Spleen (tissue), 11 donors: ENCODE data around the gene CAMTA1. TPM values are rescaled to one million over a fixed set of nuclear protein-coding genes. Genes with fewer than 3 reads are reported as not detected.

Source experiments
- DNase-seq: peaks from one replicate; pipeline ENCODE4 v3.0.0-alpha.2; 2020
- H3K27ac ChIP-seq, 8 donors: fragments of 200-600 bp; sonication (generic) in 7 of 8; 1 replicate in 4 of 8; 2 replicates in 4 of 8; pipeline versions ENCODE4 v1.5.0 to v1.8.0; 2016 to 2021; ENCODE audit warnings: inconsistent platforms in 4 of 8, mild to moderate bottlenecking in 4 of 8, moderate library complexity in 1 of 8
- H3K27me3 ChIP-seq, 7 donors: fragments of 200-600 bp; sonication (generic) in 6 of 7; replicated peaks in 1 of 7; 1 replicate in 4 of 7; 2 replicates in 3 of 7; pipeline versions ENCODE4 v1.5.0 to v1.8.0; 2016 to 2021; ENCODE audit warnings: inconsistent platforms in 3 of 7, mild to moderate bottlenecking in 1 of 7
- H3K36me3 ChIP-seq, 6 donors: fragments of 200-600 bp; sonication (generic) in 5 of 6; 1 replicate in 4 of 6; 2 replicates in 2 of 6; pipeline versions ENCODE4 v1.5.0 to v1.8.0; 2016 to 2021; ENCODE audit warnings: inconsistent platforms in 2 of 6
- H3K4me1 ChIP-seq, 6 donors: fragments of 200-600 bp; sonication (generic) in 5 of 6; 1 replicate in 3 of 6; 2 replicates in 3 of 6; pipeline versions ENCODE4 v1.5.0 to v1.8.0; 2016 to 2021; ENCODE audit warnings: inconsistent platforms in 3 of 6
- H3K4me3 ChIP-seq, 8 donors: fragments of 200-600 bp; sonication (generic) in 7 of 8; 1 replicate in 4 of 8; 2 replicates in 4 of 8; pipeline versions ENCODE4 v1.5.0 to v1.8.0; 2016 to 2021; ENCODE audit warnings: inconsistent platforms in 4 of 8, mild to moderate bottlenecking in 4 of 8, moderate library complexity in 2 of 8
- H3K9me3 ChIP-seq, 8 donors: fragments of 200-600 bp; sonication (generic) in 7 of 8; 1 replicate in 4 of 8; 2 replicates in 4 of 8; pipeline versions ENCODE4 v1.5.0 to v1.8.0; 2016 to 2021; ENCODE audit warnings: inconsistent platforms in 4 of 8
- POLR2A ChIP-seq, 3 donors: fragments of 450-650 bp; IDR thresholded peaks; one replicate each; pipeline ENCODE4 v1.5.1; 2017; ENCODE audit warnings: antibody characterized with exemption in 3 of 3, mild to moderate bottlenecking in 1 of 3
- POLR2AphosphoS5 ChIP-seq, 3 donors: sonication (generic); formaldehyde crosslinking; IDR thresholded peaks; one replicate each; pipeline ENCODE4 v1.5.1; 2017; ENCODE audit warnings: antibody characterized with exemption in 3 of 3
- WGBS, 5 donors: extraction: QIAGEN DNeasy Blood & Tissue Kit in 3 of 5; methylation state at CpG; one replicate each; pipeline versions ENCODE4 v1.1.5 to v1.1.7; 2013 to 2018; 5-methylcytosine and 5-hydroxymethylcytosine counted together
- intact Hi-C: fragments of 100-400 bp; cut with DNase I; formaldehyde crosslinking; loops from one replicate; pipeline ENCODE4 v1.15.0; 2023; ENCODE audit warnings: low total_unique reads
- polyA plus RNA-seq, 3 donors: library from polyadenylated mRNA; stranded (reverse); fragments of 200-250 nt; gene quantifications; one replicate each; pipeline ENCODE4 v1.2.1, GENCODE V29; 2013
- total RNA-seq, 7 donors: library from RNA; depleted of rRNA in 3 of 7; stranded (reverse); fragments of >200 nt in 3 of 7; fragmentation: NEBNext Ultra II Directional in 4 of 7; extraction: Animal tissue kit (Norgen Biotek cat#: 25700) in 4 of 7; gene quantifications; one replicate each; pipeline versions ENCODE4 v1.1.0 to v1.2.1, GENCODE V29; 2016 to 2021
- TF ChIP-seq, protein P1 (sequence below), 11 experiments: fragments of 200-600 bp in 7 of 11; fragments of 450-650 bp in 4 of 11; sonication (generic) in 4 of 11; IDR thresholded peaks in 8 of 11; conservative IDR thresholded peaks in 3 of 11; 1 replicate in 7 of 11; 2 replicates in 4 of 11; pipeline versions ENCODE4 v1.4.0 to v1.8.0; 2016 to 2021; ENCODE audit warnings: antibody characterized with exemption in 11 of 11, inconsistent platforms in 4 of 11, mild to moderate bottlenecking in 1 of 11
- donor health status: healthy with polysubstance abuse.
- donor health status: DM: no; HTN: no; CAD: no; lungs with moderate emphysema.
- donor health status: DM: no; HTN: no; CAD: no.
- donor health status: Bipolar disorder and iron deficiency.
- donor health status: healthy.
- donor health status: DM: no; HTN: no; CAD: no.
- donor health status: DM: yes; HTN: yes; CAD: no.

The CAMTA1 gene
- total and polyA plus RNA-seq, 10 donors, result 53.0 to 106 (median 77.3) TPM

GRCh38 chr1:7579831-7580804, 794.9 kb downstream of the CAMTA1 start:
- TF ChIP-seq POLR2A (IDR thresholded peaks at IDR 0.05) (no peak), POLR2AphosphoS5 (IDR thresholded peaks at IDR 0.05) (no peak)
- TF ChIP-seq, protein P1, sequence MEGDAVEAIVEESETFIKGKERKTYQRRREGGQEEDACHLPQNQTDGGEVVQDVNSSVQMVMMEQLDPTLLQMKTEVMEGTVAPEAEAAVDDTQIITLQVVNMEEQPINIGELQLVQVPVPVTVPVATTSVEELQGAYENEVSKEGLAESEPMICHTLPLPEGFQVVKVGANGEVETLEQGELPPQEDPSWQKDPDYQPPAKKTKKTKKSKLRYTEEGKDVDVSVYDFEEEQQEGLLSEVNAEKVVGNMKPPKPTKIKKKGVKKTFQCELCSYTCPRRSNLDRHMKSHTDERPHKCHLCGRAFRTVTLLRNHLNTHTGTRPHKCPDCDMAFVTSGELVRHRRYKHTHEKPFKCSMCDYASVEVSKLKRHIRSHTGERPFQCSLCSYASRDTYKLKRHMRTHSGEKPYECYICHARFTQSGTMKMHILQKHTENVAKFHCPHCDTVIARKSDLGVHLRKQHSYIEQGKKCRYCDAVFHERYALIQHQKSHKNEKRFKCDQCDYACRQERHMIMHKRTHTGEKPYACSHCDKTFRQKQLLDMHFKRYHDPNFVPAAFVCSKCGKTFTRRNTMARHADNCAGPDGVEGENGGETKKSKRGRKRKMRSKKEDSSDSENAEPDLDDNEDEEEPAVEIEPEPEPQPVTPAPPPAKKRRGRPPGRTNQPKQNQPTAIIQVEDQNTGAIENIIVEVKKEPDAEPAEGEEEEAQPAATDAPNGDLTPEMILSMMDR (IDR thresholded peaks at IDR 0.05 in 8 of 11, conservative IDR thresholded peaks at IDR 0.05 in 3 of 11), result no peak
- Histone ChIP-seq H3K4me3 (no peak overlapping the region), H3K27ac (no peak overlapping the region), H3K27me3 (peaks cover 0 to 21% (median 0%) of the 10 kb centered on the region in 7 donors), H3K36me3 (no peaks in the 10 kb centered on the region), H3K9me3 (no peaks in the 10 kb centered on the region), H3K4me1 (no peaks in the 10 kb centered on the region)
- peak; percentile 37 for DNase-seq
- 83 to 87% (median 87%) methylated on average over 12 to 18 of the region's 18 CpGs for WGBS, 5 donors
- intact Hi-C loops, result no loop called here

GRCh38 chr1:7580923-7581753, 795.9 kb downstream of the CAMTA1 start:
- Histone ChIP-seq H3K9me3 (no peaks in the 10 kb centered on the region), H3K27me3 (peaks cover 0 to 21% (median 0%) of the 10 kb centered on the region in 7 donors), H3K36me3 (no peaks in the 10 kb centered on the region), H3K27ac (no peak overlapping the region), H3K4me1 (peaks cover 0 to 3% (median 0%) of the 10 kb centered on the region in 6 donors), H3K4me3 (no peak overlapping the region)
- intact Hi-C loops, result no loop called here
- WGBS, 5 donors, result 77 to 87% (median 84%) methylated on average over 18 of the region's 18 CpGs
- TF ChIP-seq POLR2A (IDR thresholded peaks at IDR 0.05) (no peak), POLR2AphosphoS5 (IDR thresholded peaks at IDR 0.05) (no peak)
- TF ChIP-seq, protein P1 (IDR thresholded peaks at IDR 0.05 in 8 of 11, conservative IDR thresholded peaks at IDR 0.05 in 3 of 11), result no peak
- DNase-seq, result peak; percentile 58

DNA sequence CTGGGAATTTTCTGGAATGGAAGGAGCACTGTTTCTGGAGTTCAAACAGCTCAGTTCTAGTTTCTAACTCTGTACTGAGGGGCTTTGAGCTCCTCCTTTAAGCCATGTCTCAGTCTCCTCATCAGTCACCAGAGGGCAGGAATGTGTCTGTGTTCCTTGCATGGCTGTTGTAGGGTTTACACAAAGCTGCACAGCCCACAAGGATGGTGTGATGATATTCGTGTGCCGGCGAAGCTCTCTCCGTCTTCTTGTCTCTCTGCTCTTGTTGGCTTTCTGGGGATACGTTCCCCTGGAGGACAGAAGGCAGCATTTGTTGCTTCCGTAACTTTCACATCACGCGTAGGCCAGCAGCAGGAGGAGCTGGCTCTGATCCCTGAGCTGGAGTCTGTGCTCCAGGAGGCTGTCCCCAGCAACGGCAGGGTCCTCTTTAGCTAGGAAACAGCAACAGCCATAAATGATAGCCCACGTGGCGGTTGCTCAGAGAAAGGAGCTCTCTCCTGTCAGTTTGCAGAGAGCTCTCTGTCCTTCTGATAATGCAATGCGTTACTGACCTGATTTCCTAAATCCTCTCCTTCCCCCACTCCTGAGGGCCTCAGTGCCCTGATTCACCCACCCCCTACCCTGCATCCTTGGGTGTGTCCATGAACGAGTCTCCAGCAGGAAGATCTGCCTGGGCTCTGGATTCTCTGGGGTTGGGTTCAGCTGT, 796.7 kb downstream of the CAMTA1 start:
- Histone ChIP-seq H3K4me3 (no peak overlapping the region), H3K36me3 (no peaks in the 10 kb centered on the region), H3K4me1 (peaks cover 0 to 8% (median 0%) of the 10 kb centered on the region in 6 donors), H3K9me3 (no peaks in the 10 kb centered on the region), H3K27ac (no peak overlapping the region), H3K27me3 (peaks cover 0 to 21% (median 0%) of the 10 kb centered on the region in 7 donors)
- intact Hi-C loops, result no loop called here
- peak; percentile 30 for DNase-seq
- 86 to 88% (median 86%) methylated on average over 13 of the region's 13 CpGs for WGBS, 5 donors
- TF ChIP-seq, protein P1 (IDR thresholded peaks at IDR 0.05 in 8 of 11, conservative IDR thresholded peaks at IDR 0.05 in 3 of 11), result no peak
- TF ChIP-seq POLR2AphosphoS5 (IDR thresholded peaks at IDR 0.05) (no peak), POLR2A (IDR thresholded peaks at IDR 0.05) (no peak)
